DMS53 (cell line): Measurements from ENCODE around the gene NTPCR.
"Not testable (repeated sequence)": the region's sequence is repeated elsewhere in the genome, so short reads cannot be mapped to it uniquely, and the experiment has no call there.

Source experiments
- DNase-seq: peaks from one replicate; lab custom pipeline; 2025; lab: John Stamatoyannopoulos, UW

Gene NTPCR

DNA sequence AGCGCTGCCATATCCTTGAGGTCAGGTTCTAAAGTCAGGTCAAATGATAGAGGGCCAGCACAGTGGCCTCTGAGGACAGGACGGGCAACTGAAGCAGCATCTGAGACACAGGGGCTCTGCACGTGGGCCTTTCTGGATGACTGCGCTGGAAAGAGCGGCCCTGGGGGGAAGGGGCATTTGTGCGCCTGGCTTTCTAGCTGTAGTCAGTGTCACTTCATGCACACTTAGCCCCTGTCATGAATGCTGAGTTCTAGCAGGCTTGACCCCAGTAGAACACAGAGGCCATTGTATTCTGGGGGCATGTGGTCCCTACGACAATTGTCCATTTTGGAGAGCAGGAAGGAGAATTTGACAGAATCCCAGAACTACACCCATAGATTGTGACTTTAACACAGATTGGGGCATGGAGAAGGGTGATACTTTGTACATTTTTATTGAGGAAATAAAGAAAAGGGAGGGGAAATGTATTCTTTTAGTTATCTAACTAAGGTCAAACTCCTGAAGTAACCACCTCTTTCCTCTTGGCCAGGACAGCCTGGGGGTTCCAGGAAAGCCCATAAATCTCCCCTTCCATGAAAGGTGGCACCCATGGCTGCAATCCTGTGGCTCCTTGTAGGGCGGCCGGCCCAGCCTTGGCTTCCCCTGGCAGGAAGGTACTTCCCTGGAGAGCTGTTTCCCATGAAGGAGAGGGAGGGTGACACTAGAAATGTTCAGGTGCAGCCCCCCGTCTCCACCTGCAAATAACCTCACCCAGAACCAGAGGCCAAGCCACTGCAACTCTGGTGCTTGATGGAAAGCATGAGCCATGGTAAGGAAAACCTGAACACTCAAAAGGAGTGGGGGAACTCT lies 34.4 kb downstream of the NTPCR start:
- no peak for DNase-seq

DNA sequence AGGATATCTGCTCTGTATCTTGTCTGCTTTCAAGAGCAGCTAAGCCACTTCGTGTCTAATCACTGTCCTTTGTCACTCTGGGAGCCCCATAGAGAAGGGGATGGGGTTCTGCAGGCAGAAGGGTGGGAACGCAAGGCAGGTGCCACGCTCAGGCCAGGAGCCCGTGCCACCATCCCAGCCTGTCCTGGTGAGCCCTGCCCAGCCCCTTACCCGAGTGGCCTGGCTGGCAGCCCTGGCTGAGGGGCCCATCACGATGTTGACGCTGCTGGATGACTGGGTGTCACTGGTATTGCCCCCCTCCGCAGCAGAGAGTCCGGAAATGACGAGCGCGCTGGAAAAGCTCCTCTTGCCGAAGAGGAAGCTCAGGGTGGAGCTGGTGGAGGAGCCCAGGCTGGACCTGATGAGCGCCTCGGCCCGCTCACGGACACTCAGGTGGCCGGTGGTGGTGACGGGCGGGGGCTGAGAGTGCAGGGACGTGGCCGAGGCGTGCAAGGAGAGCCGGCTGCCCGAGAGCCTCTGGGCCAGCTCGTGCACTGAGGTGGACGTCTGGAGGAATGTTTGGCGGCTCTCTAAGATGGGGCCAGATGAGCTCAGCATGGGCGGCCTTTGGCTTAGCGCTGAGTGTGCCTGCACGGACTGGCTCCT lies 35.6 kb downstream of the NTPCR start:
- DNase-seq = no peak

GRCh38 chr1:232986527-232986922 lies 36.1 kb downstream of the NTPCR start:
- DNase-seq = no peak

DNA sequence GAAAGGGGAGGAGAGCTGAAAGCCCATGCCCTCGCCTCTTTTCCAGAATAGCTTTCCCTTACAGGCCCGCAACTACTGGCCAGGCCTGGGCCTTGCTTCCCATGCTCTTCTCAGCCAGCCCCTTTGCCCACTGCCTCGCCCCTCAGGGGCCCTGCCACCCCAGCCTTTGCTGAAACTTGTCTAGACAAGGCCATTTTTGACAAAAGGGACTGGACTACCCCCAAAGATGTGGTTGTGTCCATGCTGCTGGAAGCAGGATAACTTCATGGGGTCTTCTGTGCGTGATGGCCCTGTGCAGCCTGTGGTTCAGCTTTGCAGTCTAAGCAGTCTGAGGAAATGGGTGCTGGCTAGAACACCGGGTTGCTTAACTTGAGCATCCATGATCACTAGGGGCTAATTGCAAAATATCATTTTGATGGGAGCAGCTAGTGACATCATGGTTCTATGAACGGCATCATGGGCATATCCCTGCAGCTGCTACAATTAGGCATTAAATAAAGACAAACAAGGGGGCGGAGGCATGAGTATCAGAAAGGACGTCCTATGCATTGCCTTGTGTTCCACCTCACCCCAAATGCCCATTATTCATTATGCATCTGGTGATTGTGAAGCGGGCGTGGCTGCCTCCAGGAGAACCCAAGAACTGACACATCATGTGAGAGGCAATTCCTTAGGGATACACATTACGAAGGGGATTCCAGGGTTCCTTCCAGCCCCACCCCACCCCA lies 36.8 kb downstream of the NTPCR start:
- DNase-seq = no peak

DNA sequence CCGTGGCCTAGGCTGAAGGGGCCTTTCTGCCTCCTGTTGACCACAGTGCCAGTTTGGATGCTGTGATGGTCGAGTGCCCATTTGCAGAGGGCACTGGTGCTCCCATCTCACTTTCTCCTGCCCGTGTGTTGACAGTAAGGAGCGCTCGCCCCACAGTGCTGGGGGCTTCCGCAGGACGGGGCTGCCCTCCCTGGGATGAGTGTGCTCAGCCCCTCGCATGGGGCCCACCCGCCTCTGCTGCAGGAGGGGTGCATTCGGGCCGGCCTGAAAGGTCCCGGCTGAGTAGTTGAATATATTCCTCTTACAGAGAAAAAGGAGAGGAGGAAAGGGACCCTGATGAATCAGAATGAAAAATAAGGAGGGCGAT lies 37.3 kb downstream of the NTPCR start:
- DNase-seq = no peak

DNA sequence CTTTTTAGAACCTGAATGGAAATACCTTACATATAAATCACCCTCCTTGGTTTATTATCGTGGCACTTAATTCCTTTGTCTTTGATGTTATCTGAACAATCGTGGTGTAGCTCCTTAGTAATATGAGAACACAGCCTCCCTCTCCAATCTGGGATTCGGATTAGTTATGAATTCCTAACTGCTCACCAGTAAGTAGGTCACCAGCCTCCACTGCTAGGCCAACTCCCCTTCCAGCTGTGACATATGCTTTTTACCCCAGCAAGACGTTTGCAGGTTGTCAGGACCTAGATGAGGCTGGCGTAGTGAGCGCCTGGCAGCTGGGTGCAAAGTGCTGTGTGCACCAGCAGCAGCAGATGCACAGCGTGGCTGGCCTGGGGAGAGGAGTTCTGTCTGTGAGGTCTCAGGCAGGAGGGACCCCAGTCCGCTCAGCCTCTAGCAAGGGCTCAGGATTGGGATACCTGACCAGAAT lies 38.2 kb downstream of the NTPCR start:
- DNase-seq = no peak

GRCh38 chr1:232990176-232991128 lies 40.0 kb downstream of the NTPCR start:
- no peak for DNase-seq

DNA sequence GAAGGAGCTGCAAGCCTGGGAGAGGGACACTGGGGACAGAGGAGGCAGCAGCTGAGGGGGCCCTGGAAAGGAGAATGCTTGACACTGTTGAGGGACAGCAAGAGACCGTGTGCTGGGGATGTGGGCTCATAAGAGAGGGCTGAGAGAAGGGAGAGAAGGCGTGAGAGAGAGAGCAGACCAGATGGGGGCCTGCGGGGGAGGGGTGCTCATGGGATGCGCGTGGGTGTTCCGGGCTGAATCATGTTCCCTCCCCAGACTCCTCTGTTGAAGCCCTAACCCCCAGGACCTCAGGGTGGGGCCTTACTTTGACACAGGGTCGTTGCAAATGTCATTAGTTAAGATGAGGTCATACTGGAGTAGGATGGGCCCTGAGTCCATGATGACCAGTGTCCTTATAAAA lies 40.8 kb downstream of the NTPCR start:
- DNase-seq = no peak

- no peak for DNase-seq
Measured at GRCh38 chr1:232992227-232992626, 41.8 kb downstream of the NTPCR start.

DNA sequence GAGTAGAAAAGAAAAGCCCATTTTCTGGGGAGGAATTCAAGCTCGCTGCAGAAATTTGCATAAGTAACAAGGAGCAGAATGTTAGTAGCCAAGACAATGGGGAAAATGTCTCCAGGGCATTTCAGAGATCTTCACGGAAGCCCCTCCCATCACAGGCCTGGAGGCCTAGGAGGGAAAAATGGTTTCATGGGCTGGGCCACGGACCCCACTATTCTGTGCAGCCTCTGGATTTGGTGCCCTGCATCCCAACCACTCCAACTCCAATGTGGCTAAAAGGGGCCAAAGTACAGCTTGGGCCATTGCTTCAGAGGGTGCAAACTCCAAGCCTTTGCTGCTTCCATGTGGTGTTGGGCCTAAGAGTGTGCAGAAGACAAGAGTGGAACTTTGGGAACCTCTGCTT lies 43.1 kb downstream of the NTPCR start:
- no peak for DNase-seq

DNA sequence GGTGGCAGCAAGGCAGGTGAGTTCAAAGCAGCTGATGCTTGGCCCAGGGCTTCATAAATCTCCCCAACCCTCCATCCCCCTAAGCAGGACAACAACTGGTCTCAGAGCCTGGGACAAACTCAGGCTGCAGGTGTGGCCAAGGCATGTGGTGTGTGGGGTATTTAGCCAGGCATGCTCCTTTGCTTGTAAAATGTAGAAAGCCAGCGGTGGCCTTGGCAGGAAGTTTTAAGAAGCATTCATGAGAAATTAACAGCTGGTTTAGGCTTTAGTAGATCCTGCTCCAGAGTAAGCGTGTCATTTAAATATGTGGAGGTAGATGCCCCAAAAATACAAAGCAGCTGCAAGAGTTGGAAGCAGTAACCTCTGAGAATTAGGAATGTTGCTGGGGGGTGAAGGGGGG lies 44.8 kb downstream of the NTPCR start:
- DNase-seq = no peak

DNA sequence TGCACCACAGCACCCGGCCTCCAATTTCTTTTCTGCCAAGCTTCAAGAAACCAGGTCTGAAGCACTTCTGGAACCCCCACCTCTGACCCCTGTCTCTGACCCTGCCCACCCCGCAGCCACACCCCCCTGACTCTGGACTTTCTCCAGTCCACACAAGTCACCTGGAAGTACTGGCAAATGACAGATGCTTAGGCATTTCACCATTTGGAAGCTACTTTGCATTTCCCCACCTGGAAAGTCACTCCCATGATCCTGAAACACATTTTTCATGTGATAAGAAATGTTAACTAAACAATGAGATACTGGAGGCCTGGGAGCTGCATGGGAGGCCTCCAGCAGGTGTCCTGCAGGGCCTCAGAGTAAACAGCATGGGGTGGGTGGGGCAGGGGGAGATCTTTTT lies 45.7 kb downstream of the NTPCR start:
- no peak for DNase-seq

DNA sequence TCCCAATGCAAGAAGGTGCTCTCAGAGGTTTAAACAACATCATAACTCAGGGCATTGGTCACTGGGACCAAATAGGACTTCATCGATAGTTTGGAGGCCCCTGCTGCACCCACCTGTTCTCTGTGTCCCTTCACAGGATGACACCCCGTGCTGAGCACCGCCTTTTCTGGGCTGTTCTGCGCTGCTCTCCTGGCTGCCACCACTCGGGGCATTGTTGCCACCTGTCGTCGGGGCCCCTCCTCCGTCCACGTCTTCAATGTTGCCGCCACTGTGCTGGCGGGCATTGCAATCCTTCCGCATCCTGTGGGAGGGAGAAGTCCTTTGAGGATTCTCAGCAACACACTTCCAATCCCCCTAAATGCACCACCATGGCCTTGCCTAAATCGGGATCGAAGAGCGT lies 47.7 kb downstream of the NTPCR start:
- no peak for DNase-seq

- DNase-seq = no peak
Measured at GRCh38 chr1:232998646-232999045, 48.2 kb downstream of the NTPCR start.

DNA sequence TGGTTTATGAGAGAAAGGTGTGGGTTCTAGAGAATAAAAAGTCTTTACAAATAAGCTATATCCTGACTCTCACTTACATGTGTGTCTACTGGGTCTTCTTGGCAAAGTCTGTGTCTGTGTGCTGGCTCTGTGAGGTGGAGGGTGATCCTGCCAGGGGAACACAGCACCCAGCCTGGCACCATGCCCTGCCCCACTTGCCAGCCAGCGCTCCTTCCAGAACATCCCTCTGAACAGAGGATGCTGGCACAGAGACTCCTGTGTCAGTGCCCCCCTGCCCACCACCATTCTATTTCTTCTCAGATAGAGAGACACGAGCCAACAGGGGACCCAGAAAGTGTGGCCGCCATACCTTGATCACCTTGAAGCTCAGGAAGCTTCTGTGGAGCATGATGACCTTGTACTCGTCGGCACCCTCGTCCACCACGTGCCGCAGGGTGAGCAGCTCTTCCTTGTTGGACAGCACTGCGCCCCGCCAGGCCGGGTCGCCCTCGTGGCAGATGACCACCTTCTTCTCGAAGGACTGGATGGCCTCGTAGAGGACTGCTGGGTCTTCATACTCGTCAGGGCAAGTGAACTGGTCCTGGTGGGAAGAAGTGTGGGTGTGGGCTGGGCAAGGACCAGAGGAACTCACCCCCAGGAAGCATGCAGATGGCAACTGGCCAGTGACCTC lies 49.7 kb downstream of the NTPCR start:
- no peak for DNase-seq

DNA sequence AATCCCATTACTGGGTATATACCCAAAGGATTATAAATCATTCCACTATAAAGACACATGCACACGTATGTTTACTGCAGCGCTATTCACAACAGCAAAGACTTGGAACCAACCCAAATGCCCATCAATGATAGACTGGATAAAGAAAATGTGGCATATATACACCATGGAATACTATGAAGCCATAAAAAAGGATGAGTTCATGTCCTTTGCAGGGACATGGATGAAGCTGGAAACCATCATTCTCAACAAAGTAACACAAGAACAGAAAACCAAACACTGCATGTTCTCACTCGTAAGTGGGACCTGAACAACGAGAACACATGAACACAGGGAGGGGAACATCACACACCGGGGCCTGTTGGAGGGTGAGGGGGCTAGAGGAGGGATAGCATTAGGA lies 53.2 kb downstream of the NTPCR start:
- DNase-seq = not testable (repeated sequence)

GRCh38 chr1:233004451-233004850 lies 54.0 kb downstream of the NTPCR start:
- DNase-seq = peak; percentile 37

DNA sequence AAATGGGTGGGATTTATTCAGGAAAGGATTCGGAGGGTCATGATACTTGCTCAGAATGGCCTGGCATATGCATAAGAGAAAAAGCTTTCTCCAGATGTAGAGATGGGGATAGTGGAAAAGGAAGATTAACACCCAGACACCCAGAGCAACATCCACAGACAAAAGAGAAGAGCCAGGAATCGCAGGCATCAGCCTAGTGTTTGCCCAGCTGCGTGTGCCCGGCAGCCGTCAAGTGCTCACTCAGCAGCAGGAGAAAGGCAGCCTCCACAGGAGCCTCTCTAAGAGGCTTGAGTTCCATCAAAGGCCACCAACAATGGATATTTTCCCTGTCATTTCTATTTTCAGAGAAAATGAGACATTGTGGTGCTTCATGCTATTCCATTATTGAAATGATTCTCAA lies 54.7 kb downstream of the NTPCR start:
- peak; percentile 92 for DNase-seq

- DNase-seq = peak; percentile 75
Measured at GRCh38 chr1:233005703-233006102, 55.3 kb downstream of the NTPCR start.

GRCh38 chr1:233006108-233006507 lies 55.7 kb downstream of the NTPCR start:
- peak; percentile 39 for DNase-seq

- DNase-seq = peak; percentile 49
Measured at GRCh38 chr1:233006541-233006973, 56.1 kb downstream of the NTPCR start.
